GM12873 (cell line): Measurements from ENCODE around the gene CREB3L1.

Experiments used
- CTCF ChIP-seq: IDR thresholded peaks from 2 replicates; pipeline ENCODE4 v1.5.1; 2012; ENCODE audit warnings: low read depth, mild to moderate bottlenecking, moderate library complexity, low read length, control low read depth; ENCODE audit not compliant: insufficient read depth; ENCODE audit errors: missing control alignments

Gene CREB3L1

DNA sequence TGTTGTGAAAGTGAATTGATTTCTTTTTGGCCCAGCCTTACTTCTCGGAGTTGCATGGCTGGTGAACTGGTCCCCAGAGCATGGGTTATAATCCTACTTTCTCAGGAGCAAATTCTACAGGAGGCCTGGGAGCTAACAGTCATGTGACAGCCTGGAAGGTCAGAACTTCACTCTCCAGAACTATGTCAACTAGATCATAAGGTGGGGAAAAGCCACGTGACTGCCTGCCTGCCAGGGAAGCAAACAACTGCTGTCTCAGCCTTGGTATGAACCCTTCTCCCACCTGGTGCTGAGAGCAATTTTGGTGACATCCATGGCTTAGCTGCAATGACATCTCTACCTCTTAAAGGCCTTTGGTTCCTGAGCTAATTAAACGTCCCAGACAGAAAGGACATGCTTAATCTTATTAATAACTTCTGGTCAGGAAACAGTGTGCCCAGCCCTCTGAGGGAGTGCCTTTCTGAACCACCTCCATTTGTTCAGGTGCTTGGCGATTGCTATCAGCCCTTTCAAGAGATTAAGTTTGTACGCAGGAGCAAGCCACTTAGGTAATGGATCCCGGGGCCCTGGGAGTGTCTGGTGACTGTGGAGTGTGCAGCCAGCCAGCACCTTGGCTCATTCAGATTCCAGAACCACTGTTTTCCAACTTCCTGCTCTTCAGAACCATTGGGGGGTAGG, 1.4 kb upstream of the CREB3L1 start:
- TF ChIP-seq CTCF, result no peak

DNA sequence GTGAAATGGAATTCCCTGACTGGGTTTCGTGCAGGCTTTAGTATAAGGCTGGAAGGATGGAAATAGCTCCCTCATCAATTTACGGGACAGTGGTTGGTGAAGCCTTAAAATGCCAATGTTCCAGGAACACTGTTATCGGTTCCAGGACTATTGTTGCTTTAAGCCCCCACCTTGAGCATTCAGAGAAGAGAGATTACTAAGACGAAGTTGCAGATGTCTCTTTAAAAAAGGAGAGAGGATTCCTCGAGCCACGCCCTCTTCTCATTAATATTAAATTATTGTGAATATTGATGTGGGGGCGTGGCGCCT, 195 bp upstream of the CREB3L1 start:
- no peak for TF ChIP-seq CTCF

DNA sequence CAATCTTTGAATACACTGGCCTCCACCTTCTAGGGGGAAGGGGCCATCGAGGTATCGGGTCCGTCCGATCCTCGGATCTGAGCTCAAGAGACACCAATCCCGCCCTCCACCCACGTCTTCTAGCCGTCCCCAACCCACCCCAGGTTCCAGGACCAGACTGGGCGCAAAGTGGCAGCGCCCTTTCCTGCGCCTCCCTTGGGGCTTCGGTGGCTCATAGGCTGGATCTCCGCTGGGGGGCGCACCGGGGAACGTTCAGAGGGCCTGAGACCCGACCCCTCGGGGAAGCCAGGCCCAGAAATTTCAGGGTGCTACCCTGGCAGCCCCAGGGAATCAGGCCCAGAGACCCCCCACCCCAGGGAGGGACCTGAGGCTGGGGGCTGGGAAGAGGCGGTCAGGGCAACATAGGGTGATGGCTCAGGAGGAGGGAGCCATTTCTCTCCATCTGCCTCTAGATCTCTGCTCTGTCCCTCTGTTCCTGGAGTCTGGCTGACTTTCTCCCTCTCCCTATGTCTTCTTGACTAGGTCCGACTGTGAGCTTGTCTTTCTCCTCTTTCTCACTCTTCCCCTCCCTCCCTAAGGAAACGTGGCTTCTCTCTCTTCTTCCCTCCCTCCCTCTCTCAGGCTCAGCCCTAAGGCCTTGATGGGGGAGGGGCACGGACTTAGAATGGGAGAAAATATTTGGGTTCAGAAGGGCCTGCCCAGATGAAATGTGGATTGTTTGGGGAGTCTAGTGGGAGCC, 1.1 kb downstream of the CREB3L1 start:
- peak; percentile 67 for TF ChIP-seq CTCF

DNA sequence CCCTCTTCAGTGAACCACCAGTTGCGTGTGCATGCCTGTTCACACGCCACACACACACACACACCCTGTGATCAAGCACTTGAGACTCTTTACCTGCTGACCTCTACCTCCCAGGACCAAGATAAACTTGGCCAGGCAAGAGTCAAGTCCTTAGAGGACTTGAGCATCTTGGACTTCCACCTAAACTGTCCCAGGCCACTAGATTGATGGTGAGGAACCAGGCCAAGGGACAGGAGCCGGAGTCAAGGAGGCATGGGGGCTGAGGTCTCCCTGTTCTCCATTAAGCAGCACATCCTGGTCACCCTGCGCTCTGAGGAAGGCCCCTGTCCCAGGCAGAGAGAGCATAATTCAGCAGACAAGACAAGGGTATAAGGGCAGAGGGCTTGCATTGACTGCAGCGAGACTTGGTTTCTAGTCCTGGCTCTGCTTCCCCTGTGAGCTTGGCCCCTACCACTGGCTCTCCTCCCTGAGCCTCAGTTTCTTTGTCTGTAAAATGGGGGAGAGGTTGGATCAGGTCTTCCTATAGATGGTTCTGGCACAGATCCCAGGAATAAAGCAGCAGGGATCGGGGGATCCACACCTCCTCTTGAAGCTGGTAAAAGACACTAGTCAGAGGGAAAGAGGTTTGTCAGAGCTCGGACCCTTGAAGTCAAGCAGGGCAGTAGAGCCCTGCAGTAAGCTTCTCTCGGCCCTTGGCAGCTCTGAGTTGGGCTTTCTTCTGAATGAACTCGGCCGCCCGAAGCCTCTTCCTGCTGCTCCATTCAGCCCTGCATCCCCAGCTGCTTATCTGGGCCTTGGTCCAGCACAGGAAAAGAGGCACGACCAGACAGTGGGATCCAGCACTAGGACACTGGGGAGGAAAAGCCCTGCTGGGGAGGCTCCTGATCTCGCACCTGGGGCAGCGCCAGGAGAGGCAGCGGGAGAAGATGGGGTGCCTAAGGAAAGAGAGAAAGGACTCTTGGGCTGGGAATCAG, 2.0 kb downstream of the CREB3L1 start:
- TF ChIP-seq CTCF, result no peak

DNA sequence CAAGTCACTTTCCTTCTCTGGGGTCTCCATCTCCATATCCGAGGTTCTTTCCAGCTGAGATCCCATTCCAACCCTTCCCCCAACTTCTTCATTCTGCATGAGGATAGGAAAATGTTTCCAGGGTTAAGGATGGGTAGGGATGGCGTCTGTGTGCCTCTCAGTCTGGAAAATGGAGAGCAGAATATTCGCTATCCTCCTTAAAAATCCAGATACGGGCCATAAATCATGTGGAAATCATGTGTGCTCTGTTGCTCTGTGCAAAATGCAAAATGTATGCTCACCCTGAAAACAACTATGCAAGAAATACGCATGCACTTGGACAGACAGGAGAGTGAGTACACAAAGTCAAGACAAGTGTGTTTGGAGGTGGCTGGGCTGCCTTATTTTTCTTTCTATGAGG, 3.2 kb downstream of the CREB3L1 start:
- TF ChIP-seq CTCF, result no peak

DNA sequence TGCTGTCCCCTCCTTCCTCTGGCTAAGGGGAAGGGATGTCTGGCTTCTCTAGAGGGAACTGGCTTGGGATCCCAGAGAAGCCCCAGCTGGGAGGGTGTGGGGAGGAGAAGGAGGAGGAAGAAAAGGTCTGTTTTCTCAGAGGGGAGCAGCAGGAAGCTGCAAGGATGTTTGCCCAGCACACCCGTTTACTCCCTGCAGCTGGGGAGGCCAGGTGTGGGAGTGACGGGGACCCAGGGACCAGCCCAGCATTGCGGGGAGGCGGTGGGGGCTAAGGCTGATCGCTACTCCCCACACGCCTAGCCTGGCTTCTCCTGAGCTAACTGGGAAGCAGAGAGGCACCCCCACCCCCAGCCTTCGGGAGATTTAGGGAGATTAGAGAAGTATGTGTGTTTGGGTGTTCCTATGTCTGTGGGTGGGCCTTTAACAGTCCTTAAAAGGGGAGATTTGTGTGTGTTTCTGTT, 3.9 kb downstream of the CREB3L1 start:
- no peak for TF ChIP-seq CTCF

DNA sequence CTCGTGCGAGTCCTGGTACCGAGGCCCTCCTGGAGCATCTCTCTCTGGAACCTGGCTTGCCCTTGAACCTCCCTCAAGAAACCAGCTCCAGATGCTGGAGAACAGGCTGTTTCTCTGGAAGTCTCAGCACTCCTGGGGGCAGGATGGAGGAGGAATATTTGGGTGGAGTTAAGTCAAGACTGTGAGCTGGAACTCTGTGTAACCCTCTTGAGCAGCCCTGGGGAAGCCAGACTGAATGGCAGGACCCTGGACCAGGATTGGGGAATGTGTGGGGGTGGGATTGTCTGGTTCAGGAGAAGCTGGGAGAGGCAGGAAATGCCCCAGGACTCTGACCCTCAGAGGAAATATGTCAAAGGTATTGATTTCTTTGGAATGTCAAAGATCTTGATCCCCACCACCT, 7.7 kb downstream of the CREB3L1 start:
- no peak for TF ChIP-seq CTCF
